Measurements from ENCODE around the gene PARD6B.
"Not testable (repeated sequence)": the region's sequence is repeated elsewhere in the genome, so short reads cannot be mapped to it uniquely, and the experiment has no call there.

The PARD6B gene

GRCh38 chr20:50747275-50747674 lies 15.9 kb downstream of the PARD6B start:
- no peak for DNase-seq

DNA sequence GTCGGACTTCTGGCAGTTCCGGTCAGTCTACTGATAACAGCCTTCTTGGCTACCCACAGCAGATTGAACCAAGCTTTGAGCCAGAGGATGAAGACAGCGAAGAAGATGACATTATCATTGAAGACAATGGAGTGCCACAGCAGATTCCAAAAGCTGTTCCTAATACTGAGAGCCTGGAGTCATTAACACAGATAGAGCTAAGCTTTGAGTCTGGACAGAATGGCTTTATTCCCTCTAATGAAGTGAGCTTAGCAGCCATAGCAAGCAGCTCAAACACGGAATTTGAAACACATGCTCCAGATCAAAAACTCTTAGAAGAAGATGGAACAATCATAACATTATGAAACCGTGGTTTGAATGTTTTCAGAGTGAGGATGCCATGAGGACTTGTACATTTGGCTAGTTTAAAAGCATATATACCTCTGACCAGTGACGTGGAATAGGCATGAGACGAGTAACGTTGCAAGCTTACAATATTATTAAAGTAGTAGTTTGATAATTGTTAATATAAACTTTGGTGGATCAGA lies 18.8 kb downstream of the PARD6B start:
- no peak for DNase-seq

DNA sequence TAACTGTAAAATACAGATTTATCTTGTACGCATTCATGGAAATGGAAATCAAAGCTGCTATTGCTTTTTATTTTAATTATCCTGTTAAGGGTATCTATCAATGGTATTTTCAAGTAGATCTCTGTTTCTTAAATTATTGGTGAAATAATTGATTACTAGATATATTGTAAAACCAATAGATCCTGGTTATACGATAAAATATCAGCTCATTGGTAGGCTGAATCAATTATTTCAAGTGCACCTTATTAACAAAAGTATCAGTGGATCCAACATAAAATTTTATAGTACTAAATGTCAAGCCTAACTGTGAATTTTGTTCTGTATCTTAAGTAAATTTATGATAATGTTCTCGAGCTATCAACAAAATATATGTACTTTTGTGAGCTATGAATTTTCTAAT lies 21.8 kb downstream of the PARD6B start:
- no peak for DNase-seq

GRCh38 chr20:50754420-50754819 lies 23.0 kb downstream of the PARD6B start:
- DNase-seq = no peak

GRCh38 chr20:50756447-50756846 lies 25.1 kb downstream of the PARD6B start:
- no peak for DNase-seq

GRCh38 chr20:50758469-50758868 lies 27.1 kb downstream of the PARD6B start:
- no peak for DNase-seq

DNA sequence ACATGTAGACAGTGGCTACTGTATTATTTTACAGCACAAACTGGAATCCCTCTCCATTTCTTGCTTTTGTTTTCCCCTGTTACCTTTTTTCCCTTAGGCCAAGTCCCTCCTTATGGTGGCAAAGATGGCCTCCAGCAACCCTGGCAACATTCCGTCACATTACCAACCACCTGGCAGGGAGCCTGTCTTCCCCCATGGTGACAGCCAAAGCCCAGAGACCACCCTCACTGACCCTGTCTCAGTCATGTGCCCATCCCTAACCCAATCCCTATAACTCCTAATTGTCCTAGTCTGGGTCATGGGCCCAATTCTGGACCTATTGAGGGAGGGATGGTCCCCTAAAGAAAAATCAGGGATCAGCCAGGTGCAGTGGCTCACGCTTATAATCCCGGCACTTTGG lies 27.6 kb downstream of the PARD6B start:
- no peak for DNase-seq

- no peak for DNase-seq
Measured at GRCh38 chr20:50759678-50760077, 28.3 kb downstream of the PARD6B start.

DNA sequence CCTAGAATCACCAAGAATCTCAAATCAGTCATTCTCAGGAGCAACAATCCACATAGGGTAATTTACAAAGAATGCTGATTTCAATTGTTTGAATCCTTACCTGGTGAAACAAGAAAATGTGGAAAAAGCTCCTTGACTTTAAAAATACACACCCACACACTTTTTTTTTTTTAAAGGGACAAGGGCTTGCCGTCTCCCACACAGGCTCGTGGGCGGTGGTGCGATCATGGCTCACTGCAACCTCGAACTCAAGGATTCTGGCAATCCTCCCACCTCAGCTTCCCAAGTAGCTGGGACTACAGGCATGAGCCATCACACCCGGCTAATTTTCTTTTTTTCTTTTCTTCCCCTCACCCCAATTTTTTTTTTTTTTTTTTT lies 30.7 kb downstream of the PARD6B start:
- no peak for DNase-seq

- DNase-seq = no peak
Measured at GRCh38 chr20:50762435-50763220, 31.2 kb downstream of the PARD6B start.

DNA sequence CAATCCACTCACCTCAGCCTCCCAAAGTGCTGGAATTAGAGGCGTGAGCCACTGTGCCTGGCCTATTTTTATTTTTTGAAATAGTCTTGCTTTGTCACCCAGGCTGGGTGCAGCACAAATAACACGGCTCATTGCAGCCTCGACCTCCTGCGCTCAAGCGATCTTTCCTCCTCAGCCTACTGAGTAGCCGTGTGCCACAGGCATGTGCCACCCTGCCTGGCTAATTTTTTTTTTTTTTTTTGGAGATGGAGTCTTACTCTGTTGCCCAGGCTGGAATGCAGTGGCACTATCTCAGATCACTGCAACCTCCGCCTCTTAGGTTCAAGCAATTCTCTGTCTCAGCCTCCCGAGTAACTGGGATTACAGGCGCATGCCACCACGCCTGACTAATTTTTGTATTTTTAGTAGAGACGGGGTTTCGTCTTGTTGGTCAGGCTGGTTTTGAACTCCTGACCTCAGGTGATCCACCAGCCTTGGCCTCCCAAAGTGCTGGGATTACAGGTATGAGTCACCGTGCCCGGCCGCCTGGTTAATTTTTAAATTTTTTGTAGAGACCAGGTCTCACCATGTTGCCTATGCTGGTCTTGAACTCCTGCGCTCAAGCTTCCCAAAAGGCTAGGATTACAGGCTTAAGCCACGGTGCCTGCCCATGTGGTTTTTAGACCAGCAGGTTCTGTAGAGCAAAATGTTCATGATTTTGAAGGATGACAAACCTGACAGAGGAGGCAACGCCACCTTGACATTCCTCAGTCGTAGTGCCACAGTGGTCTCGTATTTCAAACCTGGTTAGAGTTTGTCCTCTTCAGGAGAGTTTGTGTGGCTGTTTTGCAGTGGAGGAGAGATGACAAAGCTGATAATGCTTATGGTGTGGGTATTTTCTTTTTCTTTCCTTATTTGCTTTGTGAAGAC lies 32.4 kb downstream of the PARD6B start:
- not testable (repeated sequence) for DNase-seq

GRCh38 chr20:50765251-50765650 lies 33.9 kb downstream of the PARD6B start:
- not testable (repeated sequence) for DNase-seq

DNA sequence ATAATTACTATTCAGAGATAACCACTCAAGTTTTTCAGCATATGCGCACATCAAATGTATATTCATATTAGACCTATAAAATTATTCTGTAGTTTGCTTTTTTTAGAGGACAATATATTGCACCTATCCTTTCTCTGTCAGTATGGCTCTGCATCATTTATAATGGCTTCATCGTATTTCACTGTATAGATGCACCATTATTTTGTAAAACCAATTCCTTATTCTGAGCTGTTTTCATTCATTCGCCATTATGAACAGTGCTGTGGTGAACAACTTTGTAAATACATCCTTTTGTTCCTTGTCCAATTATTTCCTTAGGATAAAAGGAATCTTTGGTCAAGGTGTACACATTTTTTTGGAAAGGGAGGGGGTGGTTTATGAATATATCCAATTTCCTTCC lies 34.3 kb downstream of the PARD6B start:
- DNase-seq = no peak

GRCh38 chr20:50766955-50767809 lies 35.8 kb downstream of the PARD6B start:
- DNase-seq = not testable (repeated sequence)

- DNase-seq = not testable (repeated sequence)
Measured at GRCh38 chr20:50768991-50769390, 37.6 kb downstream of the PARD6B start.

- not testable (repeated sequence) for DNase-seq
Measured at GRCh38 chr20:50769551-50770085, 38.2 kb downstream of the PARD6B start.

DNA sequence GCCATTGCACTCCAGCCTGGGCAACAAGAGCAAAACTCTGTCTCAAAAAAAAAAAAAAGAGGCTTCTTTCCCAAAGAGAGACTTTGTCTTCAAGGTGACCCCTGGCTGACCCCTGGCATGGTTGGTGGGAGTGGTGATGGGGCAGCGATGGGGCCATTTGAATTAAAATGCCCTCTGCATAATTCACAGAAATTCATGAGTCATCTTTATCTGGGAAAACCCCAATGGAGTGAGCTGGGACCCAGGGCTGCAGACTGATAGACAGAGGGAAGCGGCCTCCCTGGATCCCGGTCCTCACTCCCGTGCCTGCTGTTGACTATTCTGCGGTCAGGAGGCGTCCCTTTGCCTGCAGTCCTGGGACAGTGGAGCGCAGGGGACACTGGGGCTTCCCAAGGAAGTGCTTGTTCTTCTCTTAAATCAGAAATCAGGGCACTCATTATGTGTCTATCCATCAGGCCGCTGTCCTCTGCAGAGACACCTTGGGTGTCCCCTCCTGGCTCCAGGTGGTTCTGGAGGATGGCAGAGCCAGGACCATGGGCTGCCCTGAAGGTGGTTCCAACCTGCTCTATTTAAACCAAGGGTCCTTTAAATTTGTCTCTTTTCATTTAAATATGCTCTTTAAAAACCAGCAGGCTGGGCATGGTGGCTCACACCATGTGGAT lies 40.2 kb downstream of the PARD6B start:
- DNase-seq = not testable (repeated sequence)

DNA sequence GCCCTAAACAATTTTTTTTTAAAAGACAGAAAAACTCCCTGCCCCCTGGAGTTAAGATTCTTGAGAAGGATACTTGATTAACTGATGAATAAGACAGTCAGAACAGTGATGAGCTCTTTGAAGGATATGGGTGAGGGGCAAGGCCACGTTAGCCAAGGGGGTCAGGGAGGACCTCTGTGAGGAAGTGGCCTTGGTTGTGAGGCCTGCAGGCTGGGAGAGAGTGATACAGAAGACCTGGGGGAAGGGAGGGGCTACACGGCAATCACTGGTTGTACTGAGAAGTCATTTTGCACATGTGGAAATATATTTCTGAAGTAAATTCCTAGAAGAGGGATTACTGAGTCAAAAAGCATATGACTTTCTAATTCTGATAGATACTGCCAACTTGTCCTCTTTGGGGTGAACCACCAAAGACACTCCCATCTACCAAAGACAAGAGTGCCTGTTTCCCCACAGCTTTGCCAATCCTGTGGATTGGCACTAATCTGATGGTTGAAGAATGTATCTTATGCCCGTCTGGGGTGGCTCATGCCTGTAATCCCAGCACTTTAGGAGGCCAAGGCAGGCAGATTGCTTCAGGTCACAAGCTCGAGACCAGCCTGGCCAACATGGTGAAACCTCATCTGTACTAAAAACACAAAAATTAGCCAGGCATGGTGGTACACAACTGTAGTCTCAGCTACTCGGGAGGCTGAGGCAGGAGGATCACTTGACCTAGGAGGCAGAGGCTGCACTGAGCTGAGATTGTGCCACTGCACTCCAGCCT lies 41.2 kb downstream of the PARD6B start:
- DNase-seq = no peak

DNA sequence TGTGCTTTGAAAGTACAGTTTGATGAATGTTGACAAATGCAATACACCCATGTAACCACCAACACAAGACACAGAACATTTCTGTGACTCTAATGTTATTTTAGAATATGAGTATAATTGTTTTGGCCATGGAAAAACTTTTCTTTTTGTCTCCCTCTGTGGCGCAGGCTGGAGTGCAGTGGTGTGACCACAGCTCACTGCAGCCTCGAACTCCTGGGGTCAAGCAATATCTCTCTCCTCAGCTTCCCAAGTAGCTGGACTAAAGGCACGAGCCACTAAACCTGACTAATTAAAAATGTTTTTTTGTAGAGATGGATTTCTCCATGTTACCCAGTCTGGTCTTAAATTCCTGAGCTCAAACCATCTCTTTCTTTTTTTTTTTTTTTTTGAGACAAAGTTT lies 43.1 kb downstream of the PARD6B start:
- DNase-seq = no peak

GRCh38 chr20:50776122-50776817 lies 44.9 kb downstream of the PARD6B start:
- no peak for DNase-seq
